GM18868 (cell line): ENCODE measurements around the gene ALDH5A1.
A peak's percentile ranks its signal among the peaks of the same experiment; 100 is the strongest.

Experiments
- ATAC-seq: cut with Tn5 transposase; IDR thresholded peaks from one replicate; pipeline ENCODE4 v1.9.1; 2021; ENCODE audit warnings: mild to moderate bottlenecking, moderate library complexity; ENCODE audit not compliant: unreplicated experiment

ALDH5A1 gene

GRCh38 chr6:24494821-24495795 lies at the start of gene ALDH5A1:
Gene ALDH5A1, plus strand, starts transcription at chr6:24494969. Its CDS starts 28 bp downstream, at chr6:24494997.
- ATAC-seq: peak; percentile 61

- no peak for ATAC-seq
Observed at GRCh38 chr6:24445704-24446103, 49.1 kb upstream of the ALDH5A1 start.

- no peak for ATAC-seq
Observed at GRCh38 chr6:24446670-24447069, 48.1 kb upstream of the ALDH5A1 start.

- no peak for ATAC-seq
Observed at GRCh38 chr6:24448396-24448795, 46.4 kb upstream of the ALDH5A1 start.

GRCh38 chr6:24448828-24449525 lies 45.8 kb upstream of the ALDH5A1 start:
- ATAC-seq: no peak

GRCh38 chr6:24451581-24452388 lies 43.0 kb upstream of the ALDH5A1 start:
- no peak for ATAC-seq

- ATAC-seq: no peak
Observed at GRCh38 chr6:24453921-24454320, 40.8 kb upstream of the ALDH5A1 start.

GRCh38 chr6:24454452-24454851 lies 40.3 kb upstream of the ALDH5A1 start:
- ATAC-seq: no peak

- ATAC-seq: no peak
Observed at GRCh38 chr6:24455061-24455460, 39.7 kb upstream of the ALDH5A1 start.

- no peak for ATAC-seq
Observed at GRCh38 chr6:24458134-24458533, 36.6 kb upstream of the ALDH5A1 start.

- ATAC-seq: no peak
Observed at GRCh38 chr6:24458941-24459340, 35.8 kb upstream of the ALDH5A1 start.

GRCh38 chr6:24460966-24461365 lies 33.8 kb upstream of the ALDH5A1 start:
- ATAC-seq: no peak

GRCh38 chr6:24464253-24465038 lies 30.3 kb upstream of the ALDH5A1 start:
- no peak for ATAC-seq

GRCh38 chr6:24469811-24470210 lies 25.0 kb upstream of the ALDH5A1 start:
- ATAC-seq: no peak

- no peak for ATAC-seq
Observed at GRCh38 chr6:24472181-24472580, 22.6 kb upstream of the ALDH5A1 start.

- ATAC-seq: no peak
Observed at GRCh38 chr6:24476631-24477030, 18.1 kb upstream of the ALDH5A1 start.

GRCh38 chr6:24477070-24477469 lies 17.7 kb upstream of the ALDH5A1 start:
- ATAC-seq: no peak

GRCh38 chr6:24478903-24479302 lies 15.9 kb upstream of the ALDH5A1 start:
- no peak for ATAC-seq

GRCh38 chr6:24480705-24481104 lies 14.1 kb upstream of the ALDH5A1 start:
- ATAC-seq: no peak

- no peak for ATAC-seq
Observed at GRCh38 chr6:24481449-24481848, 13.3 kb upstream of the ALDH5A1 start.
